ENCODE measurements around the gene SLC7A6.

DNA sequence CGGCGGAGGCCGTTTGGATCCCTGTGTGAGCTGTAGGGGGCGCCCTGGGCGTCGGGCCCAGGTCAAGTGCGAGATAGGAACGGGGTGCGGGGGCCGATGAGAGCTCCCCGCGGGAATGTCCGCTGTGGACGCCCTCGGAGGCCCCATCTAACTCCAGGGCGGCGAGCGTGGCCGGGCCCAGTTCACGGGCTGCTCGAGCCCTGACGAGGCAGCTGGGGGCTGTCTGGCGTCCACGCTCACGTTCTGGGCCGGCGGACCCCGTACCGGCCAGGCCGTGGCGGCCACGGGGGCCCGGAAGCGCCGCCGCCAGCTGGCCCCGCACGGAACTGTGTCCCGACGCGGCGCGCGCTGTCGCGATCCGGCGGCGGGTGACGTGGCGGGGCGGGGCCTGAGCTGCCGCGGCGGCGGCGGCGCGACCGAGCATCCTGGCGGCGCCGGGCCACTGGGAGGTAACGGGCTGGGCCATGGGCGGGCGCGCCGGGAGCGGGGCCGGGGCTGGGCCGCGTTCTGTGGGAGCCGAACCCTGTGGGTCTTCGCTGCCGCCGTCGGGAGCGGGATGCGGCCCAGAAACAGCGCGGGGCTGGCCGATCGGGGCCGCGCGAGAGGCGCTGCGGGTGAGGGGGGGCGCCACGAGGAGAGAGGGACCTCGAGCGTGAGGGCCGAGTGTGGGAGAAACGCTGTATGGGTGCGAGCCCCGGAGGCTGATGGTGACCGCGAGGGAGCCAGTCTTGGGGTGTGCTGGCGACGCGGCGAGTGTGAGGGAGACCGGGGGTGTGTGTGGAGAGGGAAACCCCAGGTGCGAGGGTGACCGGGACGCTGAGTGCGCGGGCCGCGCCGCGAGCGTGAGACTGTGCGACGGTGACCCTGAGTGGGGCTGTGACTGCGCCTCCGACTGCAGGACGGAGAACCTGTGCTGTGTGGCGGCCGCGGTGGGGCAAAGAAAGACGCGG, at the start of gene SLC7A6:
- TF ChIP-seq ZNF660 (CRISPR knock-in tag; IDR thresholded peaks at IDR 0.05; ENCODE audit: borderline replicate concordance, low read depth) = no peak
- TF ChIP-seq, protein P1, sequence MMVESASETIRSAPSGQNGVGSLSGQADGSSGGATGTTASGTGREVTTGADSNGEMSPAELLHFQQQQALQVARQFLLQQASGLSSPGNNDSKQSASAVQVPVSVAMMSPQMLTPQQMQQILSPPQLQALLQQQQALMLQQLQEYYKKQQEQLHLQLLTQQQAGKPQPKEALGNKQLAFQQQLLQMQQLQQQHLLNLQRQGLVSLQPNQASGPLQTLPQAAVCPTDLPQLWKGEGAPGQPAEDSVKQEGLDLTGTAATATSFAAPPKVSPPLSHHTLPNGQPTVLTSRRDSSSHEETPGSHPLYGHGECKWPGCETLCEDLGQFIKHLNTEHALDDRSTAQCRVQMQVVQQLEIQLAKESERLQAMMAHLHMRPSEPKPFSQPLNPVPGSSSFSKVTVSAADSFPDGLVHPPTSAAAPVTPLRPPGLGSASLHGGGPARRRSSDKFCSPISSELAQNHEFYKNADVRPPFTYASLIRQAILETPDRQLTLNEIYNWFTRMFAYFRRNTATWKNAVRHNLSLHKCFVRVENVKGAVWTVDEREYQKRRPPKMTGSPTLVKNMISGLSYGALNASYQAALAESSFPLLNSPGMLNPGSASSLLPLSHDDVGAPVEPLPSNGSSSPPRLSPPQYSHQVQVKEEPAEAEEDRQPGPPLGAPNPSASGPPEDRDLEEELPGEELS (CRISPR knock-in tag; IDR thresholded peaks at IDR 0.05) = no peak; the same call in 1 of the 2 replicates
- TF ChIP-seq MYC (CRISPR knock-in tag; IDR thresholded peaks at IDR 0.05; ENCODE audit: borderline replicate concordance) = peak; percentile 58
- TF ChIP-seq ZNF326 (CRISPR knock-in tag; IDR thresholded peaks at IDR 0.05; ENCODE audit: borderline replicate concordance) = no peak
- TF ChIP-seq BORCS8-MEF2B (CRISPR knock-in tag; IDR thresholded peaks at IDR 0.05) = peak; percentile 73
- TF ChIP-seq, protein P2, sequence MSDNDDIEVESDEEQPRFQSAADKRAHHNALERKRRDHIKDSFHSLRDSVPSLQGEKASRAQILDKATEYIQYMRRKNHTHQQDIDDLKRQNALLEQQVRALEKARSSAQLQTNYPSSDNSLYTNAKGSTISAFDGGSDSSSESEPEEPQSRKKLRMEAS (IDR thresholded peaks at IDR 0.05) = peak; percentile 82; the same call in 1 of the 2 replicates
- TF ChIP-seq, protein P3, sequence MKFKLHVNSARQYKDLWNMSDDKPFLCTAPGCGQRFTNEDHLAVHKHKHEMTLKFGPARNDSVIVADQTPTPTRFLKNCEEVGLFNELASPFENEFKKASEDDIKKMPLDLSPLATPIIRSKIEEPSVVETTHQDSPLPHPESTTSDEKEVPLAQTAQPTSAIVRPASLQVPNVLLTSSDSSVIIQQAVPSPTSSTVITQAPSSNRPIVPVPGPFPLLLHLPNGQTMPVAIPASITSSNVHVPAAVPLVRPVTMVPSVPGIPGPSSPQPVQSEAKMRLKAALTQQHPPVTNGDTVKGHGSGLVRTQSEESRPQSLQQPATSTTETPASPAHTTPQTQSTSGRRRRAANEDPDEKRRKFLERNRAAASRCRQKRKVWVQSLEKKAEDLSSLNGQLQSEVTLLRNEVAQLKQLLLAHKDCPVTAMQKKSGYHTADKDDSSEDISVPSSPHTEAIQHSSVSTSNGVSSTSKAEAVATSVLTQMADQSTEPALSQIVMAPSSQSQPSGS (CRISPR knock-in tag; IDR thresholded peaks at IDR 0.05) = no peak; the same call in 1 of the 2 replicates
- 0 out of 2 replicates have a peak, but pooled peaks have one; percentile 62 for TF ChIP-seq ZNF788 (CRISPR knock-in tag; IDR thresholded peaks at IDR 0.05; ENCODE audit: borderline replicate concordance)
- TF ChIP-seq, protein P4, sequence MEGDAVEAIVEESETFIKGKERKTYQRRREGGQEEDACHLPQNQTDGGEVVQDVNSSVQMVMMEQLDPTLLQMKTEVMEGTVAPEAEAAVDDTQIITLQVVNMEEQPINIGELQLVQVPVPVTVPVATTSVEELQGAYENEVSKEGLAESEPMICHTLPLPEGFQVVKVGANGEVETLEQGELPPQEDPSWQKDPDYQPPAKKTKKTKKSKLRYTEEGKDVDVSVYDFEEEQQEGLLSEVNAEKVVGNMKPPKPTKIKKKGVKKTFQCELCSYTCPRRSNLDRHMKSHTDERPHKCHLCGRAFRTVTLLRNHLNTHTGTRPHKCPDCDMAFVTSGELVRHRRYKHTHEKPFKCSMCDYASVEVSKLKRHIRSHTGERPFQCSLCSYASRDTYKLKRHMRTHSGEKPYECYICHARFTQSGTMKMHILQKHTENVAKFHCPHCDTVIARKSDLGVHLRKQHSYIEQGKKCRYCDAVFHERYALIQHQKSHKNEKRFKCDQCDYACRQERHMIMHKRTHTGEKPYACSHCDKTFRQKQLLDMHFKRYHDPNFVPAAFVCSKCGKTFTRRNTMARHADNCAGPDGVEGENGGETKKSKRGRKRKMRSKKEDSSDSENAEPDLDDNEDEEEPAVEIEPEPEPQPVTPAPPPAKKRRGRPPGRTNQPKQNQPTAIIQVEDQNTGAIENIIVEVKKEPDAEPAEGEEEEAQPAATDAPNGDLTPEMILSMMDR (CRISPR knock-in tag; IDR thresholded peaks at IDR 0.05) = peak; percentile 95
- TF ChIP-seq, protein P5, sequence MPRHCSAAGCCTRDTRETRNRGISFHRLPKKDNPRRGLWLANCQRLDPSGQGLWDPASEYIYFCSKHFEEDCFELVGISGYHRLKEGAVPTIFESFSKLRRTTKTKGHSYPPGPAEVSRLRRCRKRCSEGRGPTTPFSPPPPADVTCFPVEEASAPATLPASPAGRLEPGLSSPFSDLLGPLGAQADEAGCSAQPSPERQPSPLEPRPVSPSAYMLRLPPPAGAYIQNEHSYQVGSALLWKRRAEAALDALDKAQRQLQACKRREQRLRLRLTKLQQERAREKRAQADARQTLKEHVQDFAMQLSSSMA (CRISPR knock-in tag; IDR thresholded peaks at IDR 0.05) = no peak
- TF ChIP-seq POLR2AphosphoS5 (IDR thresholded peaks at IDR 0.05; ENCODE audit: low read depth, low read length) = no peak
- TF ChIP-seq SMAD1 (CRISPR knock-in tag; IDR thresholded peaks at IDR 0.05; ENCODE audit: borderline replicate concordance, low read depth) = no peak
- peak; percentile 68 for TF ChIP-seq ZNF331 (CRISPR knock-in tag; IDR thresholded peaks at IDR 0.05)
